HG02884 (cell line): ENCODE measurements around the gene BACH2.
"Not testable (repeated sequence)": the region's sequence is repeated elsewhere in the genome, so short reads cannot be mapped to it uniquely, and the experiment has no call there.

Experiments used
- ATAC-seq: cut with Tn5 transposase; IDR thresholded peaks from one replicate; pipeline ENCODE4 v1.9.1; 2021; ENCODE audit warnings: mild to moderate bottlenecking, moderate library complexity; ENCODE audit not compliant: unreplicated experiment

Gene BACH2

GRCh38 chr6:90166155-90166924 lies 130.3 kb downstream of the BACH2 start:
- not testable (repeated sequence) for ATAC-seq

- no peak for ATAC-seq
Measured at GRCh38 chr6:90162648-90163387, 133.8 kb downstream of the BACH2 start.

DNA sequence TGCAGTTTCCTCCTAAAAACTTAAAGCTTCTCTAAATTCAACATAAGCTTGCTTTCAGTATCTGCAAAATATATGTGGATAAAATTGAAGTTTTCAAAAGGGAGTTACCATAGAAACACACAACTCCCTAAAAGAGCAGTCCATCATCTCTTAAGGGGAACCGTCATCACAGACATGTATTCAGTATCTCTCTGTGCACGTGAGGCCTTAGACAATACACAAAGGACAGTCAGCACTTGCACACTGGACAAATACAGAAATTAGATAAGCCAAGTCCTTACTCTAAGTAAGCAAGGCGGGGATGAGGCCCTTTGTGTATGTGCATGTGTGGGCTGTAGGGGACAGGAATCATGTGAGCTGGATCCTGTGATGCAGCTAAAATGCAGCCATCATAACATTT lies 136.6 kb downstream of the BACH2 start:
- no peak for ATAC-seq

DNA sequence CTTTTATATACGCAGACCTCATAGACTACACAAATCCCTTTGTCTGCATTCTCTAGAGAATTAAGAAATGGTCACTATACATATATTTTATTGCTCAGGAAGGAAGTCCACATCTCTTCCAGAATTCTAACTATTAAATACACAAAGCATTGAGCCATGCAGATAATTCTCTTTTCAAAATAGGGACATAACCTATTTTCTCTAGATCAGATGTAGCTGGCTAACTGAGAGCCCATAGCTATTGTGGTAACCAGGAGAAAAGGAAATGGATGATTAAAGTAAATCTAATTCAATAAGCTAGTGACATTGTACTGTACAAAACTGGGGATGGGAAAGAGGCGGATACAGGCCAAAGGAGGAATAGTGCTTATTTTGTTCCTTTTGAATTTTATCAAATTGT lies 137.2 kb downstream of the BACH2 start:
- no peak for ATAC-seq

DNA sequence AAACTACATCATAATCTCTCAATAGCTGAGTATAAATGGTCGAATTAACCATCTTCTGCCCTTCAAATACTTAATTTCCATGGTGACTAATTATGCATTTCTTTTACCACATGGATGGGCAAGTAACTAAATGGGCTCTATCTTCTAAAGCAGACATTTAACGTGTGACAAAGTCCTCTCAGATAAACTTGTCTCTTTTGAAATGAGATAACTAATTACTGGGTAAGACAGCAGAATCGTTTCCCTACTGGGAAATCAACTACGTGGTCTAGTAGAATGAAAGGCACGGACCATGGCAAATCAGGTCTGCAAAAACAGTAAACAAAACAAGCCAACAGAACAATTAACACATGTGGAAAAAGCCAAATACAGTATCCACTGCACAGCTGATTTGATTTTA lies 137.7 kb downstream of the BACH2 start:
- no peak for ATAC-seq

GRCh38 chr6:90157441-90157840 lies 139.2 kb downstream of the BACH2 start:
- ATAC-seq, result no peak

GRCh38 chr6:90156861-90157260 lies 139.8 kb downstream of the BACH2 start:
- no peak for ATAC-seq

DNA sequence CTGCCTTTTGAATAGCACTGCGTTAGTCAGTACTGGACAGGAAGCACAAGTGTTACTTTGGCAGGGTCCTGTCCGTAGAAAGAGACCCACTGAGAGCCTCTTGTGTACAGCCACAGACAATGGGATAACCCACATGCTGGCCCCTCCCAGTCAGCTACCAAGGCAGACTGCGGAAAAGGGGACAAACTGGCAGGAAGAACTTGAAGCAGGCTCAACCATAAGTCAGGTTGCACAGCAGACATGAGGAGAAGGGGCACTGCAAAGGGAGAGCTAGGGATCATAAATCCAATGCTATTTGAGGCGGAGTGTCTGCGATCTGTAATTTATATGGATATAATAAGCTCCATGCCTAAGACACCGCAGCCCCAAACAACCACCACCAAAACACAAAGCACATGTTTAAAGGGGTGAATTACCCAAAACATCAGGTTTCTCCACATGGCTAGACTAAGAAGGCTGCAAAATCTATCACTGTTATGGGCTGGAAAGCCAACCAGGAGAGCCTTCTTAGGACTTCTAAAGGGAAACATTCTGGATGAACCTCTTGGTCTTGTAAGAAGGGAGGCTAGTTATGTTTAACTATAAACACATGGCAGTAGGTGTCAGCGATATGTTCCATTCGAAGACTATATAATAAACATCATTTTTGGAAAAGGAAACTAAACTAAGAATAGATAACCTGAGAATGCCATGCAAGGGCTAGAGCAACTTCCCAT lies 141.7 kb downstream of the BACH2 start:
- ATAC-seq, result no peak

GRCh38 chr6:90151576-90152422 lies 144.8 kb downstream of the BACH2 start:
- no peak for ATAC-seq

- ATAC-seq, result no peak
Measured at GRCh38 chr6:90149280-90149679, 147.4 kb downstream of the BACH2 start.

- no peak for ATAC-seq
Measured at GRCh38 chr6:90148867-90149266, 147.8 kb downstream of the BACH2 start.

DNA sequence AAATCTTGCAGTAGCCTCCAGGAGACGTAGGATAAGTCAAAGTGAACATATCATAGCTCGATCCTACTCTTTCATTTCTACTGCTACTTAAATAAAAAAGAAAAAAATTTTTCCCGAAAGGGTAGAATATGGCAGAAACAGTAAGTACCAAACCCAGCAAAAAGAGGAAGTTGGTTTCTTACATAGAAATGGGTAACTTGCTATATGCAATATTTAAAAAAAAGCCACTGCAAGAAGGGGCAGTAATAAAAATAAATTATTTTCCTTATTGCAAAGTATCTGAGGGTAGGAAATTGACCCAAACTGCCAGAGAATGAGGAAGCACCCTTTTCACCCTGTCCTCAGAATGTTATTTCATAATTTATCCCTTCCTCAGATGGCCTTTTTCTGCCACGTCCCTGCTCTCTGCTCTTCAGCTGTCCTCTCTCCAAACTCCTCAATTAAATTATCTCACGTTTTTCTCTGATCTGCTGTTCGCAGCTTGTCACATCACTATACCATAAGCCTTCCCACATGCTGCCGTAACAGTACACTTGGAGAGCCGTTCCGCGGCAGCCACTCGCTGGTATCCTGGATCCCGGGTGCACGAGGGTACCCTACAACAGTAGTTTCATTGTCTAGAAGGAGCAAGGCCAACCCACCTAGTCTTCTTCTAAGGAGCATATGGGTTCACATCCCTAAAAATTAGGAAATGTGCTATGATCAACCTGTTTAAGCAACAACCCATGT lies 149.6 kb downstream of the BACH2 start:
- no peak for ATAC-seq

- no peak for ATAC-seq
Measured at GRCh38 chr6:90146024-90146423, 150.6 kb downstream of the BACH2 start.

- ATAC-seq, result no peak
Measured at GRCh38 chr6:90144928-90145555, 151.6 kb downstream of the BACH2 start.

GRCh38 chr6:90144396-90144795 lies 152.2 kb downstream of the BACH2 start:
- peak; percentile 82 for ATAC-seq

- no peak for ATAC-seq
Measured at GRCh38 chr6:90140683-90141082, 156.0 kb downstream of the BACH2 start.

- no peak for ATAC-seq
Measured at GRCh38 chr6:90139272-90139817, 157.3 kb downstream of the BACH2 start.

GRCh38 chr6:90136837-90137568 lies 159.6 kb downstream of the BACH2 start:
- no peak for ATAC-seq

GRCh38 chr6:90136176-90136575 lies 160.5 kb downstream of the BACH2 start:
- ATAC-seq, result no peak
